Neuron (in vitro differentiated cells): ENCODE measurements around the gene WDR1.

Experiments used
- H2AFZ ChIP-seq: one replicate; pipeline ENCODE4 v1.6.1; 2013; ENCODE audit warnings: low read depth, mild to moderate bottlenecking, inconsistent platforms, low read length, moderate library complexity
- H3K27me3 ChIP-seq: one replicate; pipeline ENCODE4 v1.6.1; 2013; ENCODE audit warnings: low read length; ENCODE audit not compliant: insufficient read depth
- H3K36me3 ChIP-seq: one replicate; pipeline ENCODE4 v1.6.1; 2013; ENCODE audit warnings: low read length; ENCODE audit not compliant: insufficient read depth
- H3K4me1 ChIP-seq: one replicate; pipeline ENCODE4 v1.6.1; 2013; ENCODE audit warnings: low read length; ENCODE audit not compliant: insufficient read depth
- H3K4me3 ChIP-seq: 2 replicates; pipeline ENCODE4 v1.5.1; 2013; ENCODE audit warnings: mild to moderate bottlenecking, low read length, moderate library complexity
- H3K9me3 ChIP-seq: one replicate; pipeline ENCODE4 v1.6.1; 2013; ENCODE audit warnings: low read length

WDR1 gene

DNA sequence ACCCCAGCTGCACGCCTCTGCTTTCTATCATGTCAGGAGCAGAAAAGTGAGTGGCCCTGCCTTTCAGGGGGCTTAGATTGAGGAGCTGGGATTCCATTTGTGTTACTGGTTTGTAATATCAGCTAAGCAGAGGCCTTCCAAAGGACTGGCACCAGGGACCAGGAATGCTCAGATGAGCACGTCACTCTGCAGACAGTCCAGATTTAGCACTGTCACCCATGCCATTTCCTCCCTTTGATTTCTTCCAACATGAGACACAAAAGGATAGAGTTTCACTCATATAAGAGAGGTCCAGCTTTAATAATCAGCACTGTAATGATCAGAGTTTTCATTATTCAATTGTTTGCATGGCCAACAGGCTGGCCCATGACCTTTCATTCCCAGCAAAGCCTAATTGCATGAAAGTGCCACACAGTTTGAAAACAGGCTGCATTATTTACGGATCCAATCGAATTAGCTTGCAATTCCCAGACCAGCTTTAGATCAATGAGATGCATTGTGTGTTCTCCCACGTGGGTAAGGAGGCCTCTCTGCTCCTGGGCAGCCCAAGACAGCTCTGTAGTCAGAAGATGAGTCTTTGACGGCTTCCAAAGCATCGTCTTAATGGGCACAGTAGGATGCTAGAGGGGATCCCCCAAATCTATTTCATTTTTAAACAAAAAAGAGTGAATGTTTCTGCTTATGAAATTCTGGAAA lies 85.5 kb downstream of the WDR1 start:
- peaks cover 18% of the 10 kb centered on the region for H3K4me1 ChIP-seq
- H3K27me3 ChIP-seq: peaks cover 3% of the 10 kb centered on the region
- H2AFZ ChIP-seq: no peak overlapping the region
- H3K9me3 ChIP-seq: no peaks in the 10 kb centered on the region
- no peaks in the 10 kb centered on the region for H3K36me3 ChIP-seq
- H3K4me3 ChIP-seq: no peak overlapping the region

DNA sequence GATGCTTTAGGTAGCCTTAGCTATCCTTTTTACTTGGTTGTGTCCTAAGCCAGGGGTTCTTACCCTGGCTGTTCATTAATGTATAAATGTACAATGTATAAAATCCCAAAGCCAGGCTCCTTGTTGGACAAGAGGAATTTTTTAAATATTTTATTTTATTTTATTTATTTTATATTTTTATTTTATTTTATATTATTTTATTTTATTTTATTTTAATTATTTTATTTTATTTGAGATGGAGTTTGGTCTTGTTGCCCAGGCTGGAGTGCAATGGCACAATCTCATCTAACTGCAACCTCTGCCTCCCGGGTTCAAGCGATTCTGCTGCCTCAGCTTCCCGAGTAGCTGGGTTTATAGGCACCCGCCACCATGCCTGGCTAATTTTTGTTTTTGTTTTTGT lies 87.2 kb downstream of the WDR1 start:
- Histone ChIP-seq H3K4me3 (no peak overlapping the region), H2AFZ (no peak overlapping the region), H3K9me3 (no peaks in the 10 kb centered on the region), H3K27me3 (peaks cover 3% of the 10 kb centered on the region), H3K36me3 (no peaks in the 10 kb centered on the region), H3K4me1 (peaks cover 18% of the 10 kb centered on the region)

DNA sequence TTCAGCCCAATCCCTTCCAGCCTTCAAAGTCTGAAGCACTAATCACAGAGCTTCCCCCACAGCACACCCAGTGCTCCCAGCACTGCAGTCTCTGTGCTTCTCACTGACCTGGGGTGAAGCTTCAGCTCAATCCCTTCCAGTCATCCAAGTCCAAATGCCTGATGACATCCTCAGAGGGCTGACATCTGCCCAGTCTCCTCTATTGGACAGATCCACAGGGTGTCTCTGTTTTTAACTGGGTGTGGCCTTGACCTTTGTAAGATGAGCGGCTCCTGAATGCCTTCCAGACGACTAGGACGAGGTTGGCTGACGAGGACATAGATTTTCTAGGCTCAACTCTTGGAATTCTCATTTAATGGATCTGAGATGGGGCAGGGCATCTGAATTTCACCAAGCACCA lies 87.7 kb downstream of the WDR1 start:
- no peak overlapping the region for H3K4me3 ChIP-seq
- peaks cover 18% of the 10 kb centered on the region for H3K4me1 ChIP-seq
- no peaks in the 10 kb centered on the region for H3K36me3 ChIP-seq
- no peaks in the 10 kb centered on the region for H3K9me3 ChIP-seq
- no peak overlapping the region for H2AFZ ChIP-seq
- peaks cover 5% of the 10 kb centered on the region for H3K27me3 ChIP-seq

GRCh38 chr4:10026485-10026884 lies 90.1 kb downstream of the WDR1 start:
- H2AFZ ChIP-seq: no peak overlapping the region
- H3K4me3 ChIP-seq: no peak overlapping the region
- peaks cover 9% of the 10 kb centered on the region for H3K4me1 ChIP-seq
- H3K36me3 ChIP-seq: no peaks in the 10 kb centered on the region
- H3K27me3 ChIP-seq: peaks cover 9% of the 10 kb centered on the region
- no peaks in the 10 kb centered on the region for H3K9me3 ChIP-seq

DNA sequence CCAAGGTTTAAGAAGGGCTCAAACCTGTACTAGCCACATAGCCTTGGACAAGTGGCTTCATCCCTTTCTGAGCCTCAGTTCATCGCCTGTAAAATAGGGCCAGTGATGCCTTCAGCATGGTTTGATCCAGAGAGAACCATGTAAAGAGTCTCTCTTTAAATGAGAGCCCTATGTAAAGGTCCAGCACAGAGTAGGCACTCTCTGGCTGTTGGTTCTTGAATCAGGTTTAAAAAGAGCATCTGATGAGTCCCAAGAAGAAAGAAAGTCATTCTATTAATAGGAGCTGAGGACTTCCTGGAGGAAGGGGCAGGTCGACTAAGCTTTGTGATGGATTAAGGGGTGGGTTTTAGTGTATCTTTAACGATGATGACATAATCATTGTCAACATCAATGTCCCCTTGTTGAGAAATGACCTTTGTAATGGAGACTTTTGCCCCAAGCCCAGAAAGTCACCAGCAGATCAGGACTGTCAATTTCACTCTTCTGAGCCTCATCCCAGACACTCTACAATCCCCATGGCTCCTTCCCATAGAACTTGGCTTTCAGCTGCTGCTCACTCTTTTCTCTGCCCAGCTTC lies 91.3 kb downstream of the WDR1 start:
- peaks cover 9% of the 10 kb centered on the region for H3K27me3 ChIP-seq
- H3K4me1 ChIP-seq: no peaks in the 10 kb centered on the region
- no peak overlapping the region for H2AFZ ChIP-seq
- no peaks in the 10 kb centered on the region for H3K36me3 ChIP-seq
- H3K4me3 ChIP-seq: no peak overlapping the region
- H3K9me3 ChIP-seq: no peaks in the 10 kb centered on the region
